22Rv1 (cell line): Measurements from ENCODE around the gene KANSL1.

ENCODE experiments used
- H3K27ac ChIP-seq: fragments of 450-650 bp; 2 replicates; pipeline ENCODE4 v1.5.1; 2017
- ZFX ChIP-seq: fragments of 450-650 bp; IDR thresholded peaks from 2 replicates; pipeline ENCODE4 v1.6.1; 2017; ENCODE audit warnings: antibody characterized with exemption, borderline replicate concordance
- TF ChIP-seq, protein P1 (sequence below): fragments of 450-650 bp; IDR thresholded peaks from 2 replicates; pipeline ENCODE4 v1.5.1; 2017; ENCODE audit warnings: mild to moderate bottlenecking

The KANSL1 gene

DNA sequence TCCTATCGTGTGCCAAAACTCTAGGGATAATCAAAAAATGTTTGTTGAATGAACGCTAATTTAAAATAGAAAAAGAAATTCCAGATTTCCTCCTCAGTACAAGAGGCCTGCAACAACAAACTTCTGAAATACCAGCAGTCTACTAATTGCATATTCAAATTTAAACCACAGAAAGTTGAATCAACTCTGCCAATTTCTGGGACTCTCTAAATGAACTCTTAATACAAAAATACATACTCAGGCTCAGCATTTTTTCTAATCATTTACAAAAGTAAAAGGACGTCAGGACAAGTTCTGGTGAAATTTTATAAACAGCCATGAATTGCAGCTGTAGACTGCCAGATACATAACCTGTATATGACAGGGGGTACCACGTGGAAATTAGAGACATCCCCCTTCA is 49.0 kb downstream of the KANSL1 start:
- H3K27ac ChIP-seq = no peak overlapping the region
- TF ChIP-seq ZFX = no peak
- TF ChIP-seq, protein P1, sequence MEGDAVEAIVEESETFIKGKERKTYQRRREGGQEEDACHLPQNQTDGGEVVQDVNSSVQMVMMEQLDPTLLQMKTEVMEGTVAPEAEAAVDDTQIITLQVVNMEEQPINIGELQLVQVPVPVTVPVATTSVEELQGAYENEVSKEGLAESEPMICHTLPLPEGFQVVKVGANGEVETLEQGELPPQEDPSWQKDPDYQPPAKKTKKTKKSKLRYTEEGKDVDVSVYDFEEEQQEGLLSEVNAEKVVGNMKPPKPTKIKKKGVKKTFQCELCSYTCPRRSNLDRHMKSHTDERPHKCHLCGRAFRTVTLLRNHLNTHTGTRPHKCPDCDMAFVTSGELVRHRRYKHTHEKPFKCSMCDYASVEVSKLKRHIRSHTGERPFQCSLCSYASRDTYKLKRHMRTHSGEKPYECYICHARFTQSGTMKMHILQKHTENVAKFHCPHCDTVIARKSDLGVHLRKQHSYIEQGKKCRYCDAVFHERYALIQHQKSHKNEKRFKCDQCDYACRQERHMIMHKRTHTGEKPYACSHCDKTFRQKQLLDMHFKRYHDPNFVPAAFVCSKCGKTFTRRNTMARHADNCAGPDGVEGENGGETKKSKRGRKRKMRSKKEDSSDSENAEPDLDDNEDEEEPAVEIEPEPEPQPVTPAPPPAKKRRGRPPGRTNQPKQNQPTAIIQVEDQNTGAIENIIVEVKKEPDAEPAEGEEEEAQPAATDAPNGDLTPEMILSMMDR = no peak

DNA sequence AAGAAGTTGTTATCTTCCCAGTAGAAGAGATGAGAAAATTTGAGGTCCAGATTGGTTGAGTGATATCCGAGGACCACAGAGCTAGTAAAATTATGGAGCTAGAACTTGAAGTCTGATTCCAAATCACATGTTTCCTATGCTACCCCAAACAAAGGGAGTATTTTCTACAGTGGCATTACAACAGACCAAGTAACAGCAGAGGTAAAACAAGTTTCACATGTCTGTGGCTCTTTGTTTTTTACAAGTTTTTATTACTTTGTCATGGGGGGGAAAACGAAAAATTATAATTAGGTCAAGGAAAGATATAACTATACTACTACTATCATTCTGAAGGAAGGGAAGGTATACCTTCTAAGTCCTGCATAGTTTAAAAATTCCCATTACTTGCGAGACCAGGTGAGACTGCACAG is 49.4 kb downstream of the KANSL1 start:
- H3K27ac ChIP-seq = no peak overlapping the region
- TF ChIP-seq, protein P1 = no peak
- no peak for TF ChIP-seq ZFX

DNA sequence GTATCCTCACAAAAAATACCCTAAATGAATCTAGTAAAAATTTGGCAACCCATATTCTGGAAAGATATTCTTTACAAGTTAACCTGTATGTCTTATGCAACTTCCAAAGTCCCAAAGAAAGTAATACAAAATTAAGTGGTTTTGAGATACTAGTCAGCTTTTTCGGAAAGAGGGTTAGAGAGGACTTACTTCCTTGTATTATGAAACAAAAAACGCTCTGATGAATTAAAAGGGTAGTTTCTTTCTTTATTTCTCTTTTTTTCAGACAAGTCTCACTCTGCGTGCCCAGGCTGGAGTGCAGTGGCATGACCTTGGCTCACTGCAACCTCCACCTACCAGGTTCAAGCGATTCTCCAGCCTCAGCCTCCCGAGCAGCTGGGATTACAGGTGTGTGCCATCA is 51.6 kb downstream of the KANSL1 start:
- no peak overlapping the region for H3K27ac ChIP-seq
- no peak for TF ChIP-seq ZFX
- TF ChIP-seq, protein P1 = no peak

DNA sequence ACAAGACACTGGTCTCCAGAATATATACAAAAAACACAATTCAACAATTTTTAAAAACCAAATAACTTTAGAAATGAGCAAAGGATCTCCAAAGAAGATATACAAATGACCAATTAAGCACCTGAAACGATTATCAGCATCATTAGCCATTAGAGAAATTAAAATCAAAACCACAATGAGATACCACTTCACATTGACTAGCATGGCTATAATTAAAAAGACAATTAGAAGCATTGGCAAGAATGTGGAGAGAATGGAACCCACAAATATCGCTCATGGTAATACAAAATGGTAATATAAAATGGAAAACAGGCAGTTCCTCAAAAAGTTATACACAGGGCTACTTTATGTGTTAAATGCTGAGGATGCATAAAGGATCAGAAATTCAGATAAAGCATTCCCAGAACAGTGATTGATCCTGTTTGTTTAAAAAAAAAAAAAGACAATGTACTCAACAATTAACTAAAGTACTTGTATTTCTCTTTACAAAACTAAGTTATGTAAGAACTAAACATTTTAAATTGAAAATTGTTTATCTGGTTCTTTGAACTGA is 52.5 kb downstream of the KANSL1 start:
- no peak for TF ChIP-seq ZFX
- TF ChIP-seq, protein P1 = no peak
- no peak overlapping the region for H3K27ac ChIP-seq

DNA sequence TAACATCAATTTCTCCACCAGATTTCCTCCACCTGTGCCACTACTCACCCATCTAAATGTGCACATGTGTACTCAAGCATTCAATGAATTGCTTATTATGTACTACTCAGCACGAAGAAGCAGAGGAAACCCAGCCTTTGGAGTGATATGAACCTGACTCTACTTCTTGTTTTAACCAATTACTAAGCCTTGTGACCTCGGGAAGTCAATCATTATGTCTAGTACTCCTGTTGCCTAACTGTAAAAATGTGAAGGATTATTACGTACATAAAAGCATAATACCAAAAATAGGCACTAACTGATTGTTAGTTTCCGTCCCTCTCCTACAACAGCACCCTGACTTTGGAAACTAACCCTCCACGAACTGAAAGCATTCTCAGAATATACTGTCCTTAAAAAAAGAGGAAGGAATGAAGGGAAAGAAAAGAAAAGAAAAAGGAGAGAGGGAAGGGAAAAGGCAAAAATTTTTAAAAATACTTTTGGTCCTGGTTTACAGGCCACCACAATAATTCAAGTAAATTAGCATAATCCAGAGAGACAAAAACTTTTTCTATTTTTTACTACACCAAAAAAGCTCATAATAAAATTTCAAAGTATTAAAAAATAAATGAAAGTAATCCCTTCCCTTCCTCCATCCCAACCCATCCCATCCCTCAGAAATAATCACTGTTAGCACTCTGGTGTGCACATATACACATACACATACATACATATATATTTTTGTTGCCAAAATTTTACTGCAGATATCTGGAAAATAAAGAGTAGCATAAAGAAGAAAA is 53.6 kb downstream of the KANSL1 start:
- TF ChIP-seq, protein P1 = no peak
- no peak for TF ChIP-seq ZFX
- no peak overlapping the region for H3K27ac ChIP-seq

DNA sequence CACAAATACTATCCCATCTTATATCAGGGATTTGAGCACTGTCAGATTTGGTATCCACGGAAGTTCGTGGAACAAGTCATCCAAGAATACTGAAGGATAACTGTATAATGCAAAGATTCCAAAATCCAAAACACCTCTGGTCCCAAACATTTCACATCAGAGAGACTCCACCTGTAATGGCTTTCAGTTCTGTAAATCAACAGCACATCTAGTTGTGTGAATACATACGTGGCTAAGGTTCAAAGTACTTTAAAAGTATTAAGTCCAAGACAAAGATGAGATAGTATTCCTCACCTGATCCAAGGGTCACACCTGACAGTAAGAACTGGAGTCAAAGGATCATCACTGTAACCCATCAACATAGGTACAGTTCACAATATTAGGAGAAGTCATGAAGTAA is 54.8 kb downstream of the KANSL1 start:
- H3K27ac ChIP-seq = no peak overlapping the region
- TF ChIP-seq ZFX = no peak
- TF ChIP-seq, protein P1 = no peak

DNA sequence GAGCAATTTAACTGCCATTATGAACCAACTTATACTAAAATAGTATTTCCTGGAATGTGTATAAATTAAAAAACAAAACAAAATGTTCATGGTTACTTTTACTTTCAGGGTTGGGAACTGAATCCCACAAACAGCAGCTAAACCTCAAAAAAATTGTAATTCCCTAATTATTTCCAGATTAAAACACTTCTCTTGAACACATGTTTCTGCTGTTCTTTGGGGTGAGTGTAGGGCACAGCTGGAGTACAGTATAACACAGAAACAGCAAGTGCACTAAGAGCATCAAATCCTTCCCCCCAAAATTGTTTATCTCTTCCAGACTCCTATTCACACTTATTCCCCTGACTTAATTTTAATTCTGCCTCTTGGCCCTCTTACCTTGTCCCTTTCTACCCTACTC is 56.4 kb downstream of the KANSL1 start:
- no peak overlapping the region for H3K27ac ChIP-seq
- no peak for TF ChIP-seq ZFX
- TF ChIP-seq, protein P1 = no peak
